T-cell (primary cell): ENCODE measurements around the gene PNMA3. TPM values are rescaled to one million over a fixed set of nuclear protein-coding genes. Genes with fewer than 3 reads are reported as not detected.
"Not testable (repeated sequence)": the region's sequence is repeated elsewhere in the genome, so short reads cannot be mapped to it uniquely, and the experiment has no call there.

Experiments
- ATAC-seq, 4 experiments: fragments of 200-7000 bp in 3 of 4; fragments of 150-1000 bp in 1 of 4; cut with Tn5 transposase; replicated peaks in 1 of 4; 1 replicate in 3 of 4; 2 replicates in 1 of 4; pipeline ENCODE4 v1.10.0; 2021; ENCODE audit warnings: moderate library complexity in 3 of 4, mild to moderate bottlenecking in 2 of 4, moderate number of reproducible peaks in 1 of 4
- CTCF ChIA-PET, 2 donors: fragments of 300-600 bp; sonication (Branson Sonifier 250); formaldehyde crosslinking; loops; one replicate each; lab custom pipeline; 2022; ENCODE audit warnings: antibody characterized with exemption in 2 of 2; lab: Charles Lee
- POLR2A ChIA-PET, 2 donors: fragments of 300-600 bp; sonication (Branson Sonifier 250); formaldehyde crosslinking; loops; one replicate each; lab custom pipeline; 2022; ENCODE audit warnings: antibody characterized with exemption in 2 of 2; lab: Charles Lee
- DNase-seq, 35 experiments: peaks; one replicate each; pipeline versions ENCODE4 v3.0.0 to v3.0.0-alpha.2; 2013 to 2023
- H3K27ac ChIP-seq: one replicate; pipeline ENCODE4 v1.5.1; 2013; ENCODE audit warnings: low read length
- H3K27me3 ChIP-seq, 2 experiments: replicated peaks in 1 of 2; 1 replicate in 1 of 2; 2 replicates in 1 of 2; pipeline versions ENCODE4 v1.6.1 to v1.7.0; 2013; ENCODE audit warnings: low read length in 1 of 2, mixed read lengths in 1 of 2; ENCODE audit not compliant: control insufficient read depth in 2 of 2, insufficient read depth in 2 of 2; ENCODE audit errors: extremely low read depth in 1 of 2
- H3K36me3 ChIP-seq, 2 donors: 1 replicate in 1 of 2; 2 replicates in 1 of 2; pipeline versions ENCODE4 v1.6.1 to v1.7.0; 2013; ENCODE audit warnings: low read length in 1 of 2; ENCODE audit not compliant: control insufficient read depth in 2 of 2, insufficient read depth in 1 of 2; ENCODE audit errors: extremely low read depth in 1 of 2
- H3K4me1 ChIP-seq, 2 experiments: 1 replicate in 1 of 2; 2 replicates in 1 of 2; pipeline versions ENCODE4 v1.6.1 to v1.7.0; 2013; ENCODE audit warnings: low read length in 2 of 2, mixed read lengths in 1 of 2; ENCODE audit not compliant: insufficient read depth in 2 of 2, control insufficient read depth in 1 of 2; ENCODE audit errors: extremely low read depth in 1 of 2
- H3K4me3 ChIP-seq, 2 donors: 1 replicate in 1 of 2; 2 replicates in 1 of 2; pipeline versions ENCODE4 v1.5.1 to v1.7.0; 2013; ENCODE audit warnings: mild to moderate bottlenecking in 2 of 2, low read length in 1 of 2, moderate library complexity in 1 of 2; ENCODE audit not compliant: control insufficient read depth in 1 of 2; ENCODE audit errors: extremely low read depth in 1 of 2
- H3K9me3 ChIP-seq: 2 replicates; pipeline ENCODE4 v1.7.0; 2013
- H3K27ac Mint-ChIP-seq, 2 donors: one replicate each; pipeline ENCODE4 v1.8.0; 2020 to 2021; ENCODE audit warnings: mild to moderate bottlenecking in 2 of 2, mixed read lengths in 2 of 2
- H3K27me3 Mint-ChIP-seq, 2 donors: one replicate each; pipeline ENCODE4 v1.8.0; 2021 to 2022; ENCODE audit warnings: mixed read lengths in 2 of 2
- H3K36me3 Mint-ChIP-seq: one replicate; pipeline ENCODE4 v1.8.0; 2021; ENCODE audit warnings: mixed read lengths
- H3K4me1 Mint-ChIP-seq, 3 donors: one replicate each; pipeline ENCODE4 v1.8.0; 2020 to 2022; ENCODE audit warnings: mixed read lengths in 3 of 3, mild to moderate bottlenecking in 1 of 3
- H3K4me3 Mint-ChIP-seq, 3 donors: one replicate each; pipeline ENCODE4 v1.8.0; 2020 to 2022; ENCODE audit warnings: mild to moderate bottlenecking in 3 of 3, mixed read lengths in 3 of 3, moderate library complexity in 3 of 3
- H3K9me3 Mint-ChIP-seq, 3 donors: one replicate each; pipeline ENCODE4 v1.8.0; 2020 to 2022; ENCODE audit warnings: mixed read lengths in 3 of 3
- WGBS: methylation state at CpG from one replicate; pipeline ENCODE4 v1.1.5; 2013; ENCODE audit warnings: missing lambda C conversion rate; ENCODE audit not compliant: insufficient coverage; 5-methylcytosine and 5-hydroxymethylcytosine counted together
- total RNA-seq, 35 experiments: library from RNA in 6 of 35; stranded (reverse) in 6 of 35; fragments of 120-200 nt in 1 of 35; gene quantifications; one replicate each; pipeline versions ENCODE4 v1.2.1 to v1.2.4 and lab custom pipeline; 2013 to 2026

PNMA3 gene
- total RNA-seq, 5 donors from 2014 or later (not counting 1 experiment from before 2014, with no cell fraction given), result 4.6 to 15.2 (median 9.9) TPM

- CTCF ChIA-PET, H3K27ac Mint-ChIP-seq, H3K4me3 Mint-ChIP-seq, H3K27ac ChIP-seq, H3K4me3 ChIP-seq, H3K36me3 ChIP-seq, POLR2A ChIA-PET, H3K4me1 Mint-ChIP-seq, H3K27me3 Mint-ChIP-seq, H3K4me1 ChIP-seq, H3K9me3 ChIP-seq, H3K9me3 Mint-ChIP-seq, H3K36me3 Mint-ChIP-seq, DNase-seq, H3K27me3 ChIP-seq: not testable (repeated sequence)
- WGBS, result no CpG with 5 or more reads among the region's 76 CpGs
- peak; percentile 75 to 82 (median 82) for ATAC-seq
Measured at GRCh38 chrX:153077437-153078135, 21.3 kb downstream of the PNMA3 start.

GRCh38 chrX:153083238-153083923 lies 27.1 kb downstream of the PNMA3 start:
- H3K36me3 Mint-ChIP-seq, H3K27me3 ChIP-seq, ATAC-seq, POLR2A ChIA-PET, H3K4me1 Mint-ChIP-seq, H3K4me3 Mint-ChIP-seq, H3K9me3 ChIP-seq, H3K27me3 Mint-ChIP-seq, H3K36me3 ChIP-seq, DNase-seq, H3K27ac ChIP-seq, H3K4me3 ChIP-seq, H3K27ac Mint-ChIP-seq, H3K4me1 ChIP-seq, CTCF ChIA-PET, H3K9me3 Mint-ChIP-seq: not testable (repeated sequence)
- no CpG with 5 or more reads among the region's 23 CpGs for WGBS

- Mint-ChIP-seq H3K4me1 (peaks cover 4 to 12% (median 5%) of the 10 kb centered on the region in 3 donors), H3K36me3 (peaks cover 3% of the 10 kb centered on the region), H3K9me3 (peaks cover 12 to 27% (median 25%) of the 10 kb centered on the region in 3 donors), H3K27ac (no peak overlapping the region), H3K27me3 (peaks cover 0 to 14% of the 10 kb centered on the region in 2 donors), H3K4me3 (no peak overlapping the region)
- Histone ChIP-seq H3K27me3 (no peaks in the 10 kb centered on the region), H3K27ac (no peak overlapping the region), H3K4me1 (peaks cover 2% of the 10 kb centered on the region in 2 experiments), H3K36me3 (no peaks in the 10 kb centered on the region), H3K4me3 (no peak overlapping the region), H3K9me3 (peaks cover 2% of the 10 kb centered on the region)
- CTCF ChIA-PET, result no interaction called here
- ATAC-seq, result no peak
- WGBS, result no CpG with 5 or more reads among the region's 3 CpGs
- no peak for DNase-seq
- POLR2A ChIA-PET, result no interaction called here
Measured at GRCh38 chrX:153102418-153102817, 46.1 kb downstream of the PNMA3 start.

- H3K36me3 ChIP-seq, H3K4me3 ChIP-seq, H3K9me3 ChIP-seq, ATAC-seq, POLR2A ChIA-PET, H3K4me3 Mint-ChIP-seq, CTCF ChIA-PET, H3K4me1 ChIP-seq, H3K27ac ChIP-seq, H3K36me3 Mint-ChIP-seq, DNase-seq, H3K27me3 ChIP-seq: not testable (repeated sequence)
- peak overlapping the region in 1 of 2 donors; percentile 43 for H3K27ac Mint-ChIP-seq
- peaks cover 4 to 12% (median 5%) of the 10 kb centered on the region in 3 donors for H3K4me1 Mint-ChIP-seq
- WGBS, result no CpG with 5 or more reads among the region's 1 CpG
- peaks cover 12 to 27% (median 25%) of the 10 kb centered on the region in 3 donors for H3K9me3 Mint-ChIP-seq
- peaks cover 0 to 14% of the 10 kb centered on the region in 2 donors for H3K27me3 Mint-ChIP-seq
Measured at GRCh38 chrX:153104959-153105358, 48.7 kb downstream of the PNMA3 start.

GRCh38 chrX:153106092-153106801 lies 50.0 kb downstream of the PNMA3 start:
- peaks cover 12 to 21% (median 14%) of the 10 kb centered on the region in 3 donors for H3K9me3 Mint-ChIP-seq
- H3K4me1 ChIP-seq, DNase-seq, H3K27me3 ChIP-seq, H3K9me3 ChIP-seq, H3K4me3 ChIP-seq, H3K36me3 Mint-ChIP-seq, POLR2A ChIA-PET, CTCF ChIA-PET, H3K27me3 Mint-ChIP-seq, H3K36me3 ChIP-seq: not testable (repeated sequence)
- peak overlapping the region in 2 of 3 donors; percentile 38 to 47 for H3K4me3 Mint-ChIP-seq
- peaks cover 4 to 12% (median 5%) of the 10 kb centered on the region in 3 donors for H3K4me1 Mint-ChIP-seq
- H3K27ac Mint-ChIP-seq, result peak overlapping the region; percentile 76 to 85
- ATAC-seq, result peak in 3 of 4 experiments; percentile 70 to 84 (median 70)
- peak overlapping the region; percentile 29 for H3K27ac ChIP-seq
- WGBS, result no CpG with 5 or more reads among the region's 12 CpGs
